Choroid plexus epithelial cell (primary cell): Measurements from ENCODE around the gene CEP126.

Source experiments
- DNase-seq: peaks from one replicate; pipeline ENCODE4 v3.0.0-alpha.2; 2010; ENCODE audit warnings: low read depth
- H3K4me3 ChIP-seq: 2 replicates; pipeline ENCODE4 v1.5.1; 2011; ENCODE audit warnings: low read depth, mild to moderate bottlenecking, control low read depth, low read length, moderate library complexity
- TF ChIP-seq, protein P1 (sequence below): conservative IDR thresholded peaks from 2 replicates; pipeline ENCODE4 v1.5.1; 2011; ENCODE audit warnings: low read depth, mild to moderate bottlenecking, control low read depth, inconsistent platforms, low read length, moderate library complexity

The CEP126 gene, protein sequence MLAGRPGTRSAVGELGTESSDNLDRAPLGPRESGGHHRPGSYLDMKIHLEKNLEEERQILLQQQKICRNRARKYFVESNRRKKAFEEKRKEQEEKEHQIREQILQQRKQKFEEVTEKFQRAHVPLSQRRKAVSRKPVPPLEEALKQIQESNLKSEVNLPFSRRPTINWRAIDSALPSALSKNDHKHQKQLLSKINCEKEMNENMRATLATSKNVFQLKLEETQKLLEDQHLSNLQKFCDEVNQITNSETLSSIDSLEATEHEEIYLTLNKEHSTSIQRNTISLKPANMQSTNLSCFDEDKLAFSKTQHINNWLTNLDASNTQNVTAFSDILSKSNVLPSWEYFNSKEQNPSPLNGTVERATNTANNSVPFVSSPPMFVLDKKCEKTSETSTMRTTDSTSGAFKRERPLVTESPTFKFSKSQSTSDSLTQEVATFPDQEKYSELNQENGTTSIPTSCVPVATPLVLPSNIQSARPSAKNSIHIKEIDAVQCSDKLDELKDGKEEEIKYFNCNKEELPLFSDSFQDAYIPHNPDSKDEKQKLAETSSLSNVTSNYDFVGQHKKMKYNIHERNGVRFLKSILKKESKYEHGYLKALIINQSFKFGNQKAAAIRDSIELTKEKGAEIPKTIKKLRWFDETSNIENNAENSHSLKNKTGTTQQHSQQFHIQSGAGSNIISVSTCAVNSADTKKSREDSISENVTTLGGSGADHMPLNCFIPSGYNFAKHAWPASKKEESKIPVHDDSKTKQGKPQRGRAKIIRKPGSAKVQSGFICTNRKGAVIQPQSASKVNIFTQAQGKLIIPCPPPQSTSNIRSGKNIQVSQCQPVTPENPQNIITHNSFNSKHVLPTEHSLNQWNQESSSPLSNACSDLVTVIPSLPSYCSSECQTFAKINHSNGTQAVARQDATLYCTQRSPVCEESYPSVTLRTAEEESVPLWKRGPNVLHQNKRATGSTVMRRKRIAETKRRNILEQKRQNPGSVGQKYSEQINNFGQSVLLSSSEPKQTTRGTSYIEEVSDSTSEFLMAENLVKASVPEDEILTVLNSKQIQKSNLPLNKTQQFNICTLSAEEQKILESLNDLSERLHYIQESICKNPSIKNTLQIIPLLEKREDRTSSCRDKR

DNA sequence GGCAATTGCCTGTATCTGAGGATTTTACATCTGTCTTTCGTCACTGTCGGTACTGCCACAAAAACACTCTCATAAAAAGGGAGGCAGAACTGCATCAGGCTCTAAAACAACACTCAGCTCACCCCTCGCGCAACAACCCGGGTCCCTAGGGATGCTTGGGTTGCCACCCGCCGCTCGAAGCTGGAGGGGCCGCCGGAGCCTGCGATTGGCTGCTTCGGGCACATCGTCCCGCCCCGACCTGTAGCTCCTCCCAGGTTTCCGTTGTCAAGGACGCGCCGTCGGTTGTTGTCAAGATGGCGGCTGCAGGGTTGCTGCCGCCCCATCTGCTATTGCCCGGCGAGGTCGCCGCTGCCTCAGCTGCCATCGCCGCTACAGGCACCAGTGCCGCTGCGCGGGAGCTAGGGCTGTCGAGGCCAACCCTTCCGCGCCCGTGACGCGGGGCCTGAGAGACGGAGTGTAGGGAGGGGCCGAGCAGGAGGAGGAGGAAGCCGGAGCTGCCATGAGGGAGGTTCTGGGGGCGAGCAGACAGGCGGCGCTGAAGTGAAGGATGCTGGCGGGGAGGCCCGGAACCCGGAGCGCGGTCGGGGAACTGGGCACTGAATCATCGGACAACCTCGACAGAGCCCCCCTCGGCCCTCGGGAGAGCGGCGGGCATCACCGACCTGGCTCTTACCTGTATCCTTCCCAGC, at the start of gene CEP126:
TSS of gene CEP126 (plus strand) at position 273 of the 689 bp plus-strand sequence. CDS start at position 548, 275 bp downstream.
- DNase-seq = peak; percentile 97
- TF ChIP-seq, protein P1, sequence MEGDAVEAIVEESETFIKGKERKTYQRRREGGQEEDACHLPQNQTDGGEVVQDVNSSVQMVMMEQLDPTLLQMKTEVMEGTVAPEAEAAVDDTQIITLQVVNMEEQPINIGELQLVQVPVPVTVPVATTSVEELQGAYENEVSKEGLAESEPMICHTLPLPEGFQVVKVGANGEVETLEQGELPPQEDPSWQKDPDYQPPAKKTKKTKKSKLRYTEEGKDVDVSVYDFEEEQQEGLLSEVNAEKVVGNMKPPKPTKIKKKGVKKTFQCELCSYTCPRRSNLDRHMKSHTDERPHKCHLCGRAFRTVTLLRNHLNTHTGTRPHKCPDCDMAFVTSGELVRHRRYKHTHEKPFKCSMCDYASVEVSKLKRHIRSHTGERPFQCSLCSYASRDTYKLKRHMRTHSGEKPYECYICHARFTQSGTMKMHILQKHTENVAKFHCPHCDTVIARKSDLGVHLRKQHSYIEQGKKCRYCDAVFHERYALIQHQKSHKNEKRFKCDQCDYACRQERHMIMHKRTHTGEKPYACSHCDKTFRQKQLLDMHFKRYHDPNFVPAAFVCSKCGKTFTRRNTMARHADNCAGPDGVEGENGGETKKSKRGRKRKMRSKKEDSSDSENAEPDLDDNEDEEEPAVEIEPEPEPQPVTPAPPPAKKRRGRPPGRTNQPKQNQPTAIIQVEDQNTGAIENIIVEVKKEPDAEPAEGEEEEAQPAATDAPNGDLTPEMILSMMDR = peak; percentile 74
- peak within 1 kb of the TSS; percentile 92 for H3K4me3 ChIP-seq

DNA sequence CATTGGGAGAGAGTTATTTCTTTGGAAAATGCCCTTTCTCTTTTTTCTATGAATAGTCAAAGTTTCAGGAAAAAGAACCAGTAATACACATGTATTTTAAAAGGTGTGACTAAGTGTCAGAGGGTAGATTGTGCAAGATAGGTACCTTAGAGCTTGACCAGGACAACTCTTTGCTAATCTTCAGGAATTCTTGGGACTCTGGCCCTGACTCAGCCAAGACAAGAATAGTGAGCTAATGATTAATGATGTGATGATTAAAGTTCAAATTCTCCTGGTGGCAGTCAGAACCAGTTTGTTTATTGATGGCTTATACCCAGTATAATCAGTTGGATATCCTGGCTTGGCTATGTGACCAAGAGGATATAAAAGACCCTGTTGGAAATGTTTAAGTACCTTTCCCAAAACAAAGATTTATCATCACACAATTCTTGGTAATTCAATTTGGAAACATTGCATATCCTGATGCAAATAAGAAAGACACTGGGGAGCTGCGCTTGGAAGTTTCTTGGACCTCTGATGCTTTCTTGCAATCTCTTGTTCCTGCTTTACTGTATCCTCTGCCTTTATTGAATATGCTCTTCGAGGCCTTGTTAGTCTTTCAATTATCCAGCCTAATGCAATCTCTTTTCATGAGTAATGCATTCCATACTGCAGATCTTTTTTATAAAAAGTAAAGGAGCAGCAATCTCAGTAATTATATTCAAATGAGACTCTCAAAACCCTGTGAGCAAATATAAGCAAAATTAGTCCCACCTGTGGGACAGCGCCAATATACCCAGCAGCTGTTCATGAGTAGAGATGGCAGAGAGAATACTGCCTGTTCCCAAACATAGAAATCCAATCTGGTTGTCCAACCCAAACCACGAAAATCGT, 48.0 kb upstream of the CEP126 start:
- no peak overlapping the region for H3K4me3 ChIP-seq
- peak; percentile 9 for DNase-seq
- TF ChIP-seq, protein P1 = no peak

DNA sequence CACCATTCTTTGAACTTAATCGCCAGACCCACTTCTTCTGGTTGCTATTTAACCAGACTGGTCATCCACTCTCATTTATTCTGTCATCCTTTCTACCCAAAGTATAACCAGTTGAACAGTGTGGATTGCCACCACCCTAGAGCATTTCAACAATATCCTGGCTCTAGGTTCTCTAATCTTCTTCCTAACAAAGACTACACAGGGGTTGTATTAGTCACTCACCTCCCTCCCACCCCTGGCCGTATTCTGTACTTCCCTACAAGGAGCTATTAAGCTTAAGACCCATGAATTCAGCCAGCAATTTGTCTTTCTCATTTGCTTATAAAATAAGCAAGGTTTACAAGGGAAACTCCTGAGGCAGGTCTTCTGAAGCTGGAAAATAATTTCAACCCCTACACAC, 46.9 kb upstream of the CEP126 start:
- TF ChIP-seq, protein P1 = no peak
- DNase-seq = peak; percentile 34
- H3K4me3 ChIP-seq = no peak overlapping the region

DNA sequence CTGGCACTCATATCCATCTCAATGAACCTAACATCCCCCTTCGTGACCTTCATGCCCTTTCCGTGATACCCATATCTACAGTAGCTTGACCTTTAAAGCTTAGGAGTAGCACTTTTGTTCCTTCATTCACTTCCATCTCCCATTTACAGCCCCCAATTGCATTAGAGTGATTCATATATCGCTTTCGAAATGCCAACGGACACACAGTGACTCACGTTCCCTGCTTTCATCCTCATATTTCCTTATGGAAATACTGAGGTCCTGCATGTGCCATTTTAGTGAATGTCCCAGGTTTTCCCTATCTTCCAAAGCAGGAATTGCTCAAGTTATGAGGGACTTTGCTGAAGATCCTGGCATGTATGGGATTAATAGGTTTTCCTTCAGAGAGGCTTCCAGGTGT, 44.3 kb upstream of the CEP126 start:
- H3K4me3 ChIP-seq = no peak overlapping the region
- TF ChIP-seq, protein P1 = no peak
- DNase-seq = peak; percentile 59

GRCh38 chr11:101872171-101872882, 42.5 kb upstream of the CEP126 start:
- H3K4me3 ChIP-seq = no peak overlapping the region
- no peak for DNase-seq
- TF ChIP-seq, protein P1 = no peak
